PFSK-1 (cell line): ENCODE results near the gene SIDT2.

Experiments used
- FOXP2 ChIP-seq: optimal IDR thresholded peaks from 2 replicates; pipeline ENCODE3; 2011; ENCODE audit warnings: borderline replicate concordance, control low read depth, inconsistent platforms; ENCODE audit not compliant: insufficient read depth; ENCODE audit errors: extremely low read length, extremely low read depth
- POLR2AphosphoS5 ChIP-seq: IDR thresholded peaks from 2 replicates; pipeline ENCODE4 v1.6.1; 2012; ENCODE audit warnings: low read depth, mild to moderate bottlenecking, control low read depth, low read length, moderate library complexity
- REST ChIP-seq, 2 experiments: IDR thresholded peaks; 2 replicates each; pipeline versions ENCODE4 v1.6.1 to v1.8.0; 2011 to 2012; ENCODE audit warnings: low read depth in 2 of 2, low read length in 2 of 2, control low read depth in 1 of 2, inconsistent platforms in 1 of 2, mild to moderate bottlenecking in 1 of 2, moderate library complexity in 1 of 2; ENCODE audit not compliant: insufficient read depth in 1 of 2
- SIN3A ChIP-seq: IDR thresholded peaks from 2 replicates; pipeline ENCODE4 v1.6.1; 2012; ENCODE audit warnings: mild to moderate bottlenecking, low read length, moderate library complexity, borderline replicate concordance; ENCODE audit not compliant: insufficient read depth
- TAF1 ChIP-seq: IDR thresholded peaks from 2 replicates; pipeline ENCODE4 v1.6.1; 2012; ENCODE audit warnings: low read length, control low read depth, borderline replicate concordance; ENCODE audit not compliant: insufficient read depth

Gene SIDT2

GRCh38 chr11:117197516-117198456, 19.2 kb downstream of the SIDT2 start:
- TF ChIP-seq REST (IDR thresholded peaks at IDR 0.05; ENCODE audit: insufficient read depth in 1 of 2, low read depth in 2 of 2, low read length in 2 of 2): peak in 1 of 2 experiments; percentile 67; a peak in 1 of 4 replicates
- TF ChIP-seq POLR2AphosphoS5: no peak
- TF ChIP-seq FOXP2: peak; percentile 6
- TF ChIP-seq SIN3A: no peak

- TF ChIP-seq REST (IDR thresholded peaks at IDR 0.05; ENCODE audit: insufficient read depth in 1 of 2, low read depth in 2 of 2, low read length in 2 of 2) (no peak), SIN3A (no peak), TAF1 (no peak), FOXP2 (no peak), POLR2AphosphoS5 (no peak)
Observed at GRCh38 chr11:117198613-117199012, 20.1 kb downstream of the SIDT2 start.

GRCh38 chr11:117199053-117199915, 20.7 kb downstream of the SIDT2 start, which contains the start of gene TAGLN:
TSS of gene TAGLN (plus strand) at chr11:117199370. CDS start at chr11:117203014, 3,644 bp downstream.
- no peak for TF ChIP-seq REST (IDR thresholded peaks at IDR 0.05; ENCODE audit: insufficient read depth in 1 of 2, low read depth in 2 of 2, low read length in 2 of 2)
- TF ChIP-seq TAF1: no peak
- TF ChIP-seq POLR2AphosphoS5: no peak
- TF ChIP-seq FOXP2: no peak
- no peak for TF ChIP-seq SIN3A

GRCh38 chr11:117199916-117200812, 21.6 kb downstream of the SIDT2 start:
- TF ChIP-seq POLR2AphosphoS5 (no peak), SIN3A (no peak), FOXP2 (no peak), TAF1 (no peak), REST (IDR thresholded peaks at IDR 0.05; ENCODE audit: insufficient read depth in 1 of 2, low read depth in 2 of 2, low read length in 2 of 2) (no peak)
